Stimulated activated CD8-positive, alpha-beta memory T cell treated with anti-CD3 and anti-CD28 coated beads, Interleukin-7, amount 100 ng/mL, for 4 hours (primary cell): ENCODE data around the gene FHIT.

ENCODE experiments used
- DNase-seq, 2 donors: peaks; one replicate each; pipeline ENCODE4 v3.0.0-alpha.2; 2020; ENCODE audit warnings: low read depth in 2 of 2

The FHIT gene

GRCh38 chr3:60217156-60217911 lies 1033.9 kb downstream of the FHIT start:
- no peak for DNase-seq

GRCh38 chr3:60216462-60217075 lies 1034.7 kb downstream of the FHIT start:
- DNase-seq: no peak

- no peak for DNase-seq
Measured at GRCh38 chr3:60215946-60216345, 1035.3 kb downstream of the FHIT start.

GRCh38 chr3:60207905-60208304 lies 1043.3 kb downstream of the FHIT start:
- no peak for DNase-seq

- no peak for DNase-seq
Measured at GRCh38 chr3:60206206-60206605, 1045.0 kb downstream of the FHIT start.

GRCh38 chr3:60202052-60202726 lies 1049.1 kb downstream of the FHIT start:
- DNase-seq: no peak

GRCh38 chr3:60199306-60199705 lies 1051.9 kb downstream of the FHIT start:
- DNase-seq: no peak

- no peak for DNase-seq
Measured at GRCh38 chr3:60198179-60198720, 1053.0 kb downstream of the FHIT start.

GRCh38 chr3:60192297-60193114 lies 1058.7 kb downstream of the FHIT start:
- DNase-seq: no peak

- no peak for DNase-seq
Measured at GRCh38 chr3:60190073-60190472, 1061.2 kb downstream of the FHIT start.

GRCh38 chr3:60189304-60189703 lies 1061.9 kb downstream of the FHIT start:
- DNase-seq: no peak

GRCh38 chr3:60188803-60189202 lies 1062.4 kb downstream of the FHIT start:
- DNase-seq: no peak

- DNase-seq: no peak
Measured at GRCh38 chr3:60187343-60187742, 1063.9 kb downstream of the FHIT start.

- DNase-seq: no peak
Measured at GRCh38 chr3:60186359-60186758, 1064.9 kb downstream of the FHIT start.

- no peak for DNase-seq
Measured at GRCh38 chr3:60185161-60185560, 1066.1 kb downstream of the FHIT start.

- no peak for DNase-seq
Measured at GRCh38 chr3:60182697-60183096, 1068.6 kb downstream of the FHIT start.

GRCh38 chr3:60178931-60179653 lies 1072.2 kb downstream of the FHIT start:
- DNase-seq: no peak

- no peak for DNase-seq
Measured at GRCh38 chr3:60177726-60178125, 1073.5 kb downstream of the FHIT start.

- DNase-seq: no peak
Measured at GRCh38 chr3:60176614-60177013, 1074.6 kb downstream of the FHIT start.

- no peak for DNase-seq
Measured at GRCh38 chr3:60175680-60176079, 1075.6 kb downstream of the FHIT start.

- DNase-seq: no peak
Measured at GRCh38 chr3:60169755-60170154, 1081.5 kb downstream of the FHIT start.
